GM18868 (cell line): ENCODE data around the gene DIAPH3.

ENCODE experiments used
- ATAC-seq: cut with Tn5 transposase; IDR thresholded peaks from one replicate; pipeline ENCODE4 v1.9.1; 2021; ENCODE audit warnings: mild to moderate bottlenecking, moderate library complexity; ENCODE audit not compliant: unreplicated experiment

Gene DIAPH3

GRCh38 chr13:59793107-59793506 lies 370.6 kb downstream of the DIAPH3 start:
- no peak for ATAC-seq

- no peak for ATAC-seq
Measured at GRCh38 chr13:59790626-59791025, 373.1 kb downstream of the DIAPH3 start.

DNA sequence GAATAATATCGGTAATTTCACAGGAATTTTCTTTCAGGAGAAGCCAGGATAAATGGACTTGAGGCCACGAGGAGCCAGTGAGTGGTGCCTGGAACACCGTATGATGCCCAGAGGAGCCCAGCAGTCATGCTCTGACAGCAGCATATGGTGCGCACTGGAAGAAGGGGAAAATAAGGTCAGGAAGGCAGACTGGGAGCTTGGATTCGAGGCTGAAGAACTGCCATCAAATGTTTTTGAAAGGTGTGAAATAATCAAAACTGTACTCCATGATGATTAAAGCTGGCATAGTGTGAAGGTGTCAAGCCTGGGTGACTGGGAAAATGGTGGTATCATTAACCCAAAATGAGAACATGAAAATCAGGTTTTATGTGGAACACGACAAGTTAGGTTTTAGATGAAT lies 374.2 kb downstream of the DIAPH3 start:
- ATAC-seq = no peak

GRCh38 chr13:59787679-59788078 lies 376.0 kb downstream of the DIAPH3 start:
- no peak for ATAC-seq

GRCh38 chr13:59782696-59783095 lies 381.0 kb downstream of the DIAPH3 start:
- no peak for ATAC-seq

DNA sequence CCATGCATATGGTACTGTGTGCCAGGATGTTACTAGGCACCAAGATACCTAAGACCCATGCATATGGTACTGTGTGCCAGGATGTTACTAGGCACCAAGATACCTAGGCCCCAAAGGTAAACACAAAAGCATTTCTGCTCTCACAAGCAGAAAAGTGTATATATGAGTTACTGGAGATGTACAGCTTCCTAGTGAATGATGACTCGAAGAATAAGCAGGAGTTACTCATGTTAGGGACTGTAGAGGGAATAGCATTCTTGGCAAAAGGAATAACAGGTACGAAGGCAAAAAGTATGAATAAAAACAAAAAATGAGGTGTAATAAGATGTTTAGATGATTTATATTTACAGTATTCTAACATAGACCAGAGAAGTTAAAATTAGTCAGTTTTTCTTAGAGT lies 383.7 kb downstream of the DIAPH3 start:
- no peak for ATAC-seq

DNA sequence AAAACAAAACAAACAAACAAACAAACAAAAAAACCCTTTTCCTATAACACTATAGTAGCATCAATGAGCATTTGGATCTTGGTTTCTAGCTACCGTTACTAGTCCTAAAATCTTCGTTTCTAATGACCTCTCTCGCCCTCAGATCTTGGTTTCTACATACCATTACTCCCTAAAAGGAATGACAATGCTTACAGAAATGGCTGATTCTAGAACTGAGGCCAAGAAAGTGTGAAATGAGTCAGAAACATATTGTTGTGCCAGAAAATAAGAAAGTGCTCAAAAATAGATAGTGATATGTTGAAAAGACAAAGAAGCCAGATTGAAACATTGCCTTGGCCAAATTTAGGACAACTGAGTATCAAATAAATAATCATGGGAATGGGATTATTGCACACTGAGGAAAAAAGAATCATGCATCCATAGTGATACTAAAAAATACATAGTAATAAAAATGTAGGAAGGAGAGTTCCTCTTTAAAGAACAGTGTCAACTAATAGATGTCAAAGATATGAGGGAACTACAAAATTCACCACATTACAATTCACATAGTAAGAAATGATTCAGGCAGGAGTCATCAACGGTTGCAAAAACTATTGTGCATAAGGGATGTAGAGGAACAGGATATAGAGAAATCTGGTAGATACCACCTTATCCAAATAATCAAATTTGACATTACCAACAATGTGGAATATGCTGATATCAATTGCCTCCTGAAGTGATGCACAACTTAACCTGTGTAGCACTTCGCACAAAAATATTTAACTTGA lies 386.6 kb downstream of the DIAPH3 start:
- ATAC-seq = peak; percentile 77

GRCh38 chr13:59774491-59774971 lies 389.2 kb downstream of the DIAPH3 start:
- no peak for ATAC-seq

- no peak for ATAC-seq
Measured at GRCh38 chr13:59771272-59771671, 392.5 kb downstream of the DIAPH3 start.

- no peak for ATAC-seq
Measured at GRCh38 chr13:59770451-59770850, 393.3 kb downstream of the DIAPH3 start.

DNA sequence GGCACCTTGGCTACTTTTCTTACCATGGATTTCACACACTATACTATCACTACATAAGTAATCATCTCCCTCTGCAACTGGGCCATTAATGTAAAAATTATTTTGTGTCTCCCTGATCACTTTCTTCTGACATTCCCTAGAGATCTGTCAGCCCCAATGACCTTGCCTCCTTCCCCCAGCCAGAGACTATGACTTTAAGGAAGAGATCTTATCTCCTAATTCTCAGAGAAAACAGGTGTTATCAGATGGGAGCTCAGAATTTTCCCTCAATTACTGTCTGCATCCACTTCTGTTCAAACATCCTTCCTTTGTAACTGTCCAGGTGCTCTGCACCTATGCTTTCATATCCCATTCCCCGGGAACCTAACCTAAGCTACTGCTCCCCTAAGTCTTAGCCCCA lies 397.5 kb downstream of the DIAPH3 start:
- ATAC-seq = no peak

GRCh38 chr13:59755632-59756290 lies 408.0 kb downstream of the DIAPH3 start:
- peak; percentile 58 for ATAC-seq

DNA sequence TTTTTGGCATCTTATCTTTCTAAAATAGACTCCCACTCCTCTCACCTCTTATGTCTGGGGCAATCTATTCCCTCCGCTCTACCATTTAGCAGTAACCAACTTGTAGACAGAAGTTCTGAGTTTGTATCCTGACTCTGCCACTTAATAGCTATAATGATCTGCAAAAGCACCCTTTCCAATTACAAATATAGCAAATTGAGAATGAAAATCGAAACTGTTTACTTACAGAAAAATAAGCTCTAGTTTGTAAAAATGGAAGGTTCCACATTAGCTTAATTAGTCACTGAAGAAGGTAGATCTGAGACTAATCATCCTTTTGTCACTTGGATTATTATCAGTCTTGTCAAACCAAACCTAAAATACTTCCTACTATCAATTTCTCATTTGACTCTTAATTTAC lies 409.3 kb downstream of the DIAPH3 start:
- ATAC-seq = no peak

GRCh38 chr13:59750860-59751259 lies 412.9 kb downstream of the DIAPH3 start:
- no peak for ATAC-seq

DNA sequence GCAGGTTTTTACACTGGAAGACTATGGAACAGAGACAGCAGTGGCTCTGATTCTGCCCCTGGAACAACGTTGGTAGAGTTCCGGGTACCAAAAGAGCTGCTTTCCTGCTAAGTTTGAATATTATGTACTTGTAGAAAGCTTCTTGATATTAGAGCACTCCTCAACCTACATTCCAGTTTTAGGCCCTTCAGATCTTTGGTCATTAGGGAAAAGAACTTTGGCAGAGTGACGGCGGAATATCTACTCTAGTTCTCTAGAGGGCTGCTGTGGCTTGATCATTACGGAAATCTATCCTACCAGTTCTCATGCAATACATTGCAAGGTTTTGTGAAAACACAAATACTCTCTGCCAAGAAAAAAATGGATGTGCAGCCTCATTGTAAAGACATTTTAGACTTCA lies 415.7 kb downstream of the DIAPH3 start:
- ATAC-seq = no peak

DNA sequence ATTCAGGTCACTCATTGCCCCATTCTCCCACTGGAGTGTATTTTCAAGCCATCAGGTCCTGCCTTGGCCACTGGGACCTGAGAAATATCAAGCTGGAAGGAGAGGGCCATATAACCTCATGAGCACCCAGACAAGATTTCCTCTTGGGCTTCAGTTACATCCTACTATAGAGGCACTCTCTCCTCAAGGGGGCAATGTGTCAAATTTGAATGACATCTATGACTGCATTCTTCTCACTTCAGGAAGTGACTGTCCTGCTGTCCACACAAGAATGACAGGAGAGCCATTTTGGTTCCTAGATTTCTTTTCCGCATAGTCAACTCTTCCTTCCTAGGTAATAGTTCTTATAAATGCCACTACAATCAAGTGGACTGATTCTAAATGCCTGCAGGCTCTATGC lies 416.2 kb downstream of the DIAPH3 start:
- peak; percentile 34 for ATAC-seq

GRCh38 chr13:59746291-59746962 lies 417.3 kb downstream of the DIAPH3 start:
- ATAC-seq = no peak

- no peak for ATAC-seq
Measured at GRCh38 chr13:59745392-59745788, 418.3 kb downstream of the DIAPH3 start.

DNA sequence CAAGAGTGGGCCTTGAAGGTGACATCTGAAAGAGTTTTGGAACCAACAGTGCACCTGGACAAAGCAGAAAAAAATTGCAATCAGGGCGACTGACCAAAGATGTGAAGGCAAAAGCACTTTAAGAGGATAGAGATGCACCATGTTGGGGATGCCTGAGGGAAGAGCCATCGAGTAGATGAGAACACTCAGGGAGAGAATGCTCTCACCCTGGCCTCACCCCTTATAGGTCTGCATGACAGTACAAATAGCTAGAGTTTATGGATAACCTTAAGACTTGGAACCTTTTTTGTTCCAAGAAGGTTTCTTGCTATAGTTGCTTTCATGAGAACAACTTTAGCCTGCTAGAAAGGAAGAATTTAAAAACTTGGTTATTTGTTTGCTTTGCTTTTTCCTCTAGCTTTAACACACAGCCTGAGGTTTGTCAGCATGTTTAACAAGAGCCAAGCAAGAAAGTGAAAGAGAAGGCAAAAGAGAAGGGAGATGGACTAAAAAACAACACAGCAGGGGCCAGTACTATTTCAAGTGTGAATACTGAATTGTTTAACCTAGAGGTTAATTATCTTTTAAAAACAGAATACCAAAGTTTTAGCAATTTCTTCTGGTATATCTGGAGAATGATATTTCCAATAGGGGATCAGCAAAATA lies 418.9 kb downstream of the DIAPH3 start:
- no peak for ATAC-seq

GRCh38 chr13:59743195-59743594 lies 420.5 kb downstream of the DIAPH3 start:
- ATAC-seq = no peak

- ATAC-seq = no peak
Measured at GRCh38 chr13:59742467-59742866, 421.3 kb downstream of the DIAPH3 start.
